Vagina (tissue), 2 donors: Measurements from ENCODE around the gene SWAP70.

Source experiments
- CTCF ChIP-seq, 3 experiments: fragments of 450-650 bp in 2 of 3; fragments of 200-600 bp in 1 of 3; sonication (generic) in 1 of 3; IDR thresholded peaks; one replicate each; pipeline ENCODE4 v1.5.1; 2017 to 2019; ENCODE audit warnings: antibody characterized with exemption in 3 of 3, mild to moderate bottlenecking in 2 of 3, moderate library complexity in 2 of 3
- POLR2AphosphoS5 ChIP-seq, 2 donors: sonication (generic); formaldehyde crosslinking; IDR thresholded peaks; one replicate each; pipeline ENCODE4 v1.9.0; 2017; ENCODE audit warnings: antibody characterized with exemption in 2 of 2, mild to moderate bottlenecking in 2 of 2, low read depth in 1 of 2; ENCODE audit not compliant: insufficient read depth in 1 of 2

GRCh38 chr11:9773524-9773923 is 109.6 kb downstream of the SWAP70 start:
- TF ChIP-seq POLR2AphosphoS5 (IDR thresholded peaks at IDR 0.05; ENCODE audit: insufficient read depth in 1 of 2, low read depth in 1 of 2) (no peak), CTCF (IDR thresholded peaks at IDR 0.05) (no peak)
